ENCODE results near the gene SLC30A1. TPM values are rescaled to one million over a fixed set of nuclear protein-coding genes. Genes with fewer than 3 reads are reported as not detected.
A peak's percentile ranks its signal among the peaks of the same experiment; 100 is the strongest.

SLC30A1 gene
- total and polyA plus RNA-seq, 2 experiments from 2014 or later, result 6.8 to 10.8 TPM

DNA sequence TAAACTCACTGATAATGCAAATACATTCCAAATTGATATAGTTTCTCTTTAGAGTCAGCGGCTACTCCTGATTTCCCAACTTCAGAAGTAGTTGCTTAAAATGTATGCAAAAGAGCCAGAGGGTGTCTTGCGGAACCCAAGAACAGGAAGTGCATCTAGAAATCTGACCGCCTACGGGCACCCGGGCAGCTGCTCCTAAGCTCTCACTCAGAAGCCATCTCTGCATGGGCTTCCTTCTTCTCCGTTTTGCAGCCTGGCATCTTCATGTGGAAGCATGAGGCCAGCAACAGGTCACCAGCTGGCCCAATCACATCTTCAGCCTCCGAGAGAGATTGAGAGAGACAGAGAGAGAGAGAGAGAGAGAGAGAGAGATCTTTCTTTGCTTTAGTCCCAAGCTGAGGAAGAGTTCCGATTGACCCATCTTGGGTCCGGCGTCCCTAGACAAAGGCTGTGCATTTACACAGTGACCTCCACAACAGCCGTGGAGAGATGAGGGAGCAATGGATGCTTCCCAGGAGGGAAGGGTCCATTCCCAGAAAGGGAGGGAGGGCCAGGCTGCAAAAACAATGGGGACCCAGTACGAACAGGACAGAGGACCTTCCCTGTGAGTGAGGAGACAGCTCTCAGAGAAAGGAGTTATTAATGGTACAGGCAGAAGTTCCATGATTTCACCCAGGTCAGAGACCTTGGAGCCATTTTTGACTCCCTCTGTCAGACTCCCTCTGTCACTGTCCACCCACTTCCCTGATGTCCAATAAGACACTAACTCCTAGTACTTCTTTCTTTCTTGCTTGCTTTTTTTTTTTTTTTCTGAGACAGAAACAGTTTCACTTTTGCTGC, 28.2 kb upstream of the SLC30A1 start:
- H3K4me3 ChIP-seq, result no peak overlapping the region
- TF ChIP-seq, protein P1, sequence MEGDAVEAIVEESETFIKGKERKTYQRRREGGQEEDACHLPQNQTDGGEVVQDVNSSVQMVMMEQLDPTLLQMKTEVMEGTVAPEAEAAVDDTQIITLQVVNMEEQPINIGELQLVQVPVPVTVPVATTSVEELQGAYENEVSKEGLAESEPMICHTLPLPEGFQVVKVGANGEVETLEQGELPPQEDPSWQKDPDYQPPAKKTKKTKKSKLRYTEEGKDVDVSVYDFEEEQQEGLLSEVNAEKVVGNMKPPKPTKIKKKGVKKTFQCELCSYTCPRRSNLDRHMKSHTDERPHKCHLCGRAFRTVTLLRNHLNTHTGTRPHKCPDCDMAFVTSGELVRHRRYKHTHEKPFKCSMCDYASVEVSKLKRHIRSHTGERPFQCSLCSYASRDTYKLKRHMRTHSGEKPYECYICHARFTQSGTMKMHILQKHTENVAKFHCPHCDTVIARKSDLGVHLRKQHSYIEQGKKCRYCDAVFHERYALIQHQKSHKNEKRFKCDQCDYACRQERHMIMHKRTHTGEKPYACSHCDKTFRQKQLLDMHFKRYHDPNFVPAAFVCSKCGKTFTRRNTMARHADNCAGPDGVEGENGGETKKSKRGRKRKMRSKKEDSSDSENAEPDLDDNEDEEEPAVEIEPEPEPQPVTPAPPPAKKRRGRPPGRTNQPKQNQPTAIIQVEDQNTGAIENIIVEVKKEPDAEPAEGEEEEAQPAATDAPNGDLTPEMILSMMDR (IDR thresholded peaks at IDR 0.05; ENCODE audit: low read depth, low read length), result no peak
- H3K36me3 ChIP-seq, result no peaks in the 10 kb centered on the region
- H3K4me1 ChIP-seq (ENCODE audit: low read depth), result no peaks in the 10 kb centered on the region
- no peaks in the 10 kb centered on the region for H3K9me3 ChIP-seq (ENCODE audit: low read depth)
- H3K27me3 ChIP-seq, result no peaks in the 10 kb centered on the region
- H3K27ac ChIP-seq, result no peak overlapping the region
- DNase-seq (ENCODE audit: low read depth in 1 of 2, low spot score in 1 of 2), result peak in 1 of 2 donors; percentile 88

DNA sequence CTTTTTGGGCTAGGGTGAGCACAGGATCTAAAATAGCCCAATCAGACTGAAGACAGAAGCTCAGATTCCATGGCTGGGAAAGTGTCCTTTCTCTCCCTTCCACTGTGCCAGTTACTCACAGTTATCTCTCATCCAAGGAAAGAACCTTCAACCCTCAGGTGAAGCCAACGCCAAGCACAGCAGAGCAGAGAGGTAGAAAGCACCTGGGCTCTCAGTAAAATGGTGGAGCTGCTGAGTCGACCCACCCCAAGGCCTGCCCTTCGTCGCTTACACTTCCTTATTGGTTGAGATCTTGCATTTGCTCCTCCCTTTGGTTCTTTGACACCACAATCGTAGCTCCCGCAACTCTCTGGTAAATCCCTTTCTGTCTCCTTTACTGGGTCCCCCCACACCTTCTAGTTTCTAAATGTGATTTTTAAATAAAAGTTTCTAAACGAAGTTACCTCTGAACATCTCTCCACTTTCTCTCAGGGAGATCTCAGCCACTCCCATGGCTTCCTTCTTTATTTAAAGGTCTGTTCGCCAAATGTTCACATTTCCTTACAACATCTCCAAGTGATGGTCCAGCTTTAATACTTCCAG, 27.5 kb upstream of the SLC30A1 start:
- no peak overlapping the region for H3K4me3 ChIP-seq

DNA sequence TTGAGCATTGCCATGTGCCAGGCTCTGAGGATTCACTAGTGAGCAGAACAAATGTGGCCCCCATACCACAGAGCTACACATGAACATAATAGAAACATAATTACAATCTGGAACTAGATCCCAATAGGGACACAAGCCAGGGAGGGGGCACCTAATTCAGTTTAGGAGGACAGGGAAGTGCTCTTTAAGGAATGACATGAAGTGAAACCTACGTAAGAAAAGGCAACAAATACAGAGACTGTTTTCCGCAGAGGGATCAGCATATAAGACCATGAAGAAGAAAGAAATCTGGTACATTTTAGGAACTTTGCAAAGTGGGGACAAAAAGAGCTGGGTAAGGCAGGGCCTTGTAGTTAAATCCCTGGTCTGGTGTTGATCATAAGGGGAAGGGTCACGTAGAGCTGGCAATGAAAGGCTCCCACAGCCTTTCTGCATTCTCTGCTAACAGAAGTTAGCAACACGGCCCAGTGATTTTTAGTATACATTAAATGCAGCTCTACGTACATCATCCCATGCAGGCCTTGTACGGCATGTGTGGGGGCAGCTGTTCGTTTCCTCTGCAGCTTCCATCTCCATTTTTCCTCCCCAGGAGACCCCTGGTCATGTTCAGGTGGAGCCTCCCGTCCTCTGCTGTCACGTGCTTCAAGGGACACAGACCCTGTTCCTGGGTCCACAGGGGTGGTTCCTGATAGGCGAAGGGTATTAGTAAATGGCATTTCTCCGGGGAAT, 26.8 kb upstream of the SLC30A1 start:
- Histone ChIP-seq H3K36me3 (no peaks in the 10 kb centered on the region), H3K27me3 (no peaks in the 10 kb centered on the region), H3K4me1 (ENCODE audit: low read depth) (no peaks in the 10 kb centered on the region), H3K4me3 (no peak overlapping the region), H3K27ac (no peak overlapping the region), H3K9me3 (ENCODE audit: low read depth) (no peaks in the 10 kb centered on the region)
- DNase-seq (ENCODE audit: low read depth in 1 of 2, low spot score in 1 of 2), result no peak
- TF ChIP-seq, protein P1 (IDR thresholded peaks at IDR 0.05; ENCODE audit: low read depth, low read length), result no peak

More for the DNA sequence above, 27.5 kb upstream of the SLC30A1 start:
- Histone ChIP-seq H3K27me3 (no peaks in the 10 kb centered on the region), H3K27ac (no peak overlapping the region), H3K9me3 (ENCODE audit: low read depth) (no peaks in the 10 kb centered on the region), H3K36me3 (no peaks in the 10 kb centered on the region), H3K4me1 (ENCODE audit: low read depth) (no peaks in the 10 kb centered on the region)
- no peak for DNase-seq (ENCODE audit: low read depth in 1 of 2, low spot score in 1 of 2)
- TF ChIP-seq, protein P1 (IDR thresholded peaks at IDR 0.05; ENCODE audit: low read depth, low read length), result no peak

DNA sequence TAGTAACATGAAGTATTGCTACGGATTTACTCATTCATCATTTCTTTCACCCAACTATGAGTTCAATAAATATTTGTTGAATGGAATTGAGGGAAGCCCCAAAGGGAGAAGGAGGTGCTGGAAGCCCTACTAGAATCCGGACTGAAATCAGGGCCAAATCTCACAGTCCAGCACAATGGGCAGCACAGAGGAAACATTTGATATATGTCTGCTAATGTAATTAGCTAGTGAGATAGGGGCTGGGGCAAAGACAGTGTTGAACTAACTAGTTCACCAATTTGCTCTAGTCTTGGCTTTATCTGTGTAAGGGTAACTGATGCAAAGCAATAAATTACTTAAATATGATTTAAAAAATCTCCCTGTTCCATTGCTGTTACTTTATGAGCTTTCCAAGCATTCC, 26.1 kb upstream of the SLC30A1 start:
- TF ChIP-seq, protein P1 (IDR thresholded peaks at IDR 0.05; ENCODE audit: low read depth, low read length), result no peak
- H3K36me3 ChIP-seq, result no peaks in the 10 kb centered on the region
- H3K27me3 ChIP-seq, result no peaks in the 10 kb centered on the region
- H3K4me1 ChIP-seq (ENCODE audit: low read depth), result no peaks in the 10 kb centered on the region
- H3K9me3 ChIP-seq (ENCODE audit: low read depth), result no peaks in the 10 kb centered on the region
- no peak for DNase-seq (ENCODE audit: low read depth in 1 of 2, low spot score in 1 of 2)
- H3K27ac ChIP-seq, result no peak overlapping the region
- H3K4me3 ChIP-seq, result no peak overlapping the region

DNA sequence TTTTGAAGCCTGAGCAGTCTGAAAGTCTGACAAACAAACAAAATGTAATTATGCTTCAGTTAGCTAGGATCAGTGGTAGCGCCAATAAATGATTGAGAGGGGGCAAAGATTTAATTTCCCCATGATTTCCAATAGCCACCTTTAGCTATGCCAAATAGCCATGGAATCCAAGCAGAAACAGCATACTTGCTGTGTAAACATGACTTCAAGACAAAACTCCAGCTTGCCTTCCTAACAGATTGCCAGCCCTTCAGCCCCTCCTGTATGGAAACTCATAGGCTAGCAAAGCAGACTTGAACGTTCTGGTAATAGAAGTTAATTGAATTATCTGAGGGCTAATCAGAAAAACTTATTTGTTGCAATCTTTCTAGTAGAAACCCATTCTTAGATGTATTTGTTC, 25.6 kb upstream of the SLC30A1 start:
- H3K4me3 ChIP-seq, result no peak overlapping the region
- H3K36me3 ChIP-seq, result no peaks in the 10 kb centered on the region
- H3K9me3 ChIP-seq (ENCODE audit: low read depth), result no peaks in the 10 kb centered on the region
- H3K27me3 ChIP-seq, result no peaks in the 10 kb centered on the region
- DNase-seq (ENCODE audit: low read depth in 1 of 2, low spot score in 1 of 2), result no peak
- TF ChIP-seq, protein P1 (IDR thresholded peaks at IDR 0.05; ENCODE audit: low read depth, low read length), result no peak
- H3K27ac ChIP-seq, result no peak overlapping the region
- H3K4me1 ChIP-seq (ENCODE audit: low read depth), result no peaks in the 10 kb centered on the region

All from cardiac muscle cell (in vitro differentiated cells and primary cell).